H9 (cell line): ENCODE data around the gene NEK6. TPM values are rescaled to one million over a fixed set of nuclear protein-coding genes. Genes with fewer than 3 reads are reported as not detected.

ENCODE experiments used
- DNase-seq: peaks from one replicate; pipeline ENCODE4 v3.0.0-alpha.2; 2017
- H2AFZ ChIP-seq: one replicate; pipeline ENCODE4 v1.6.1; 2013; ENCODE audit warnings: mild to moderate bottlenecking, low read length, control low read depth, moderate library complexity
- H2AK5ac ChIP-seq: 2 replicates; pipeline ENCODE4 v1.6.1; 2013; ENCODE audit warnings: low read length, control low read depth, mixed read lengths; ENCODE audit not compliant: insufficient read length
- H2BK120ac ChIP-seq: one replicate; pipeline ENCODE4 v1.6.1; 2013; ENCODE audit warnings: low read depth, mild to moderate bottlenecking, low read length, control low read depth, inconsistent platforms; ENCODE audit not compliant: poor library complexity, severe bottlenecking
- H2BK12ac ChIP-seq: 2 replicates; pipeline ENCODE4 v1.6.1; 2013; ENCODE audit warnings: low read length, control low read depth, mixed read lengths, low read depth; ENCODE audit not compliant: insufficient read length
- H2BK15ac ChIP-seq: 2 replicates; pipeline ENCODE4 v1.6.1; 2013; ENCODE audit warnings: low read depth, low read length, control low read depth
- H2BK20ac ChIP-seq: one replicate; pipeline ENCODE4 v1.6.1; 2013; ENCODE audit warnings: low read depth, mild to moderate bottlenecking, low read length, control low read depth, inconsistent platforms; ENCODE audit not compliant: poor library complexity, severe bottlenecking
- H2BK5ac ChIP-seq: 2 replicates; pipeline ENCODE4 v1.6.1; 2013; ENCODE audit warnings: low read length, control low read depth, mixed read lengths; ENCODE audit not compliant: insufficient read length
- H3K14ac ChIP-seq: 2 replicates; pipeline ENCODE4 v1.6.1; 2013; ENCODE audit warnings: low read length, control low read depth; ENCODE audit not compliant: insufficient read depth
- H3K18ac ChIP-seq: 2 replicates; pipeline ENCODE4 v1.6.1; 2013; ENCODE audit warnings: low read depth, mild to moderate bottlenecking, mixed read lengths, low read length, control low read depth; ENCODE audit not compliant: insufficient read length
- H3K23ac ChIP-seq: 2 replicates; pipeline ENCODE4 v1.6.1; 2013; ENCODE audit warnings: low read length, control low read depth, mixed read lengths, low read depth; ENCODE audit not compliant: insufficient read length
- H3K23me2 ChIP-seq: 2 replicates; pipeline ENCODE4 v1.6.1; 2013; ENCODE audit warnings: low read depth, mild to moderate bottlenecking, mixed read lengths, low read length, control low read depth; ENCODE audit not compliant: insufficient read length, poor library complexity, severe bottlenecking
- H3K27ac ChIP-seq: 2 replicates; pipeline ENCODE4 v1.5.1; 2013; ENCODE audit warnings: low read length, control low read depth, mixed read lengths, low read depth; ENCODE audit not compliant: insufficient read length
- H3K27me3 ChIP-seq: 2 replicates; pipeline ENCODE4 v1.6.1; 2013; ENCODE audit warnings: low read length, control low read depth, inconsistent platforms; ENCODE audit not compliant: insufficient read depth
- H3K4ac ChIP-seq: 2 replicates; pipeline ENCODE4 v1.6.1; 2013; ENCODE audit warnings: low read depth, mild to moderate bottlenecking, control low read depth, inconsistent platforms, low read length, moderate library complexity
- H3K4me1 ChIP-seq: 2 replicates; pipeline ENCODE4 v1.6.1; 2013; ENCODE audit warnings: low read length, control low read depth, inconsistent platforms; ENCODE audit not compliant: insufficient read depth
- H3K4me2 ChIP-seq: 2 replicates; pipeline ENCODE4 v1.6.1; 2013; ENCODE audit warnings: low read length, control low read depth, mixed read lengths; ENCODE audit not compliant: insufficient read length, insufficient read depth
- H3K56ac ChIP-seq: 2 replicates; pipeline ENCODE4 v1.6.1; 2013; ENCODE audit warnings: low read depth, mild to moderate bottlenecking, mixed read lengths, low read length, control low read depth; ENCODE audit not compliant: insufficient read length
- H3K79me1 ChIP-seq: 2 replicates; pipeline ENCODE4 v1.6.1; 2013; ENCODE audit warnings: low read depth, mild to moderate bottlenecking, moderate library complexity, low read length, control low read depth, inconsistent platforms; ENCODE audit not compliant: insufficient read depth, poor library complexity, severe bottlenecking
- H3K79me2 ChIP-seq: 2 replicates; pipeline ENCODE4 v1.6.1; 2013; ENCODE audit warnings: low read length, control low read depth, inconsistent platforms; ENCODE audit not compliant: insufficient read depth
- H3K9ac ChIP-seq: 2 replicates; pipeline ENCODE4 v1.6.1; 2013; ENCODE audit warnings: low read length, control low read depth, mixed read lengths; ENCODE audit not compliant: insufficient read length; ENCODE audit errors: extremely low read depth
- H3K9me3 ChIP-seq: one replicate; pipeline ENCODE4 v1.6.1; 2013; ENCODE audit warnings: low read depth, low read length, inconsistent platforms; ENCODE audit not compliant: control insufficient read depth
- H3T11ph ChIP-seq: one replicate; pipeline ENCODE4 v1.6.1; 2013; ENCODE audit warnings: mild to moderate bottlenecking, low read length, control low read depth, inconsistent platforms
- H4K20me1 ChIP-seq: one replicate; pipeline ENCODE4 v1.6.1; 2013; ENCODE audit not compliant: control insufficient read depth, insufficient read length, insufficient read depth
- H4K5ac ChIP-seq: 2 replicates; pipeline ENCODE4 v1.6.1; 2013; ENCODE audit warnings: low read depth, mild to moderate bottlenecking, mixed read lengths, low read length, control low read depth; ENCODE audit not compliant: insufficient read length
- H4K8ac ChIP-seq: replicated peaks from 2 replicates; pipeline ENCODE4 v1.6.1; 2013; ENCODE audit warnings: low read length, control low read depth, mixed read lengths, low read depth; ENCODE audit not compliant: insufficient read length
- H4K91ac ChIP-seq: 2 replicates; pipeline ENCODE4 v1.6.1; 2013; ENCODE audit warnings: low read depth, mild to moderate bottlenecking, moderate library complexity, mixed read lengths, low read length, control low read depth; ENCODE audit not compliant: insufficient read length
- H3K27ac Mint-ChIP-seq, 3 experiments: 2 replicates in 2 of 3; 3 replicates in 1 of 3; pipeline ENCODE4 v1.8.0; 2020 to 2021; ENCODE audit warnings: mixed read lengths in 3 of 3, mild to moderate bottlenecking in 1 of 3, moderate library complexity in 1 of 3
- H3K27me3 Mint-ChIP-seq: 2 replicates; pipeline ENCODE4 v1.8.0; 2021; ENCODE audit warnings: low read depth, mild to moderate bottlenecking, moderate library complexity, mixed read lengths
- H3K36me3 Mint-ChIP-seq, 3 experiments: 2 replicates in 2 of 3; 3 replicates in 1 of 3; pipeline ENCODE4 v1.8.0; 2020 to 2021; ENCODE audit warnings: low read depth in 3 of 3, mixed read lengths in 3 of 3; ENCODE audit not compliant: insufficient read depth in 1 of 3
- H3K4me1 Mint-ChIP-seq, 2 experiments: 2 replicates each; pipeline ENCODE4 v1.8.0; 2020; ENCODE audit warnings: mixed read lengths in 2 of 2
- H3K4me3 Mint-ChIP-seq, 2 experiments: 2 replicates in 1 of 2; 3 replicates in 1 of 2; pipeline ENCODE4 v1.8.0; 2020 to 2021; ENCODE audit warnings: mild to moderate bottlenecking in 2 of 2, mixed read lengths in 2 of 2, moderate library complexity in 1 of 2
- H3K9me3 Mint-ChIP-seq, 2 experiments: 2 replicates in 1 of 2; 3 replicates in 1 of 2; pipeline ENCODE4 v1.8.0; 2020; ENCODE audit warnings: mild to moderate bottlenecking in 2 of 2, mixed read lengths in 2 of 2, moderate library complexity in 1 of 2
- CTCF ChIP-seq: fragments of 200-600 bp; sonication (generic); conservative IDR thresholded peaks from 3 replicates; pipeline ENCODE4 v1.8.0; 2021; ENCODE audit warnings: antibody characterized with exemption, mild to moderate bottlenecking
- WGBS: extraction: QIAGEN DNeasy Blood & Tissue Kit; methylation state at CpG from one replicate; pipeline ENCODE4 v1.1.7; 2013; ENCODE audit warnings: missing lambda C conversion rate, low lambda C conversion rate, mixed read lengths; ENCODE audit not compliant: insufficient read length; ENCODE audit errors: extremely low coverage; 5-methylcytosine and 5-hydroxymethylcytosine counted together
- total RNA-seq: library from RNA; stranded (reverse); gene quantifications from 2 replicates; pipeline ENCODE4 v1.2.1, GENCODE V29; 2021

The NEK6 gene
- total RNA-seq, 1 experiment from 2014 or later, result 14.3 TPM

GRCh38 chr9:124222918-124223720 lies 34.6 kb upstream of the NEK6 start:
- Histone ChIP-seq H4K91ac (no peak overlapping the region), H2BK15ac (no peak overlapping the region), H2AK5ac (no peak overlapping the region), H3K56ac (no peak overlapping the region), H2BK12ac (no peak overlapping the region), H2BK20ac (no peak overlapping the region), H3K9ac (no peak overlapping the region), H2AFZ (no peak overlapping the region), H3K9me3 (no peaks in the 10 kb centered on the region), H3K18ac (no peak overlapping the region), H2BK120ac (no peak overlapping the region), H3K4me1 (no peaks in the 10 kb centered on the region), H3K23me2 (no peaks in the 10 kb centered on the region), H3K27ac (no peak overlapping the region), H3K23ac (no peak overlapping the region), H3K79me2 (no peaks in the 10 kb centered on the region), H4K20me1 (no peaks in the 10 kb centered on the region), H4K5ac (no peak overlapping the region), H3K27me3 (no peaks in the 10 kb centered on the region), H3K79me1 (no peaks in the 10 kb centered on the region), H4K8ac (no peak overlapping the region), H3T11ph (no peak overlapping the region), H2BK5ac (no peak overlapping the region), H3K4ac (no peak overlapping the region), H3K4me2 (no peak overlapping the region), H3K14ac (no peak overlapping the region)
- Mint-ChIP-seq H3K36me3 (no peaks in the 10 kb centered on the region), H3K27ac (no peak overlapping the region), H3K27me3 (peaks cover 7% of the 10 kb centered on the region), H3K9me3 (no peaks in the 10 kb centered on the region), H3K4me1 (peaks cover 5 to 9% of the 10 kb centered on the region in 2 experiments; a peak in 3 of 4 replicates), H3K4me3 (no peak overlapping the region)
- no peak for DNase-seq
- TF ChIP-seq CTCF, result no peak
- WGBS, result no CpG with 5 or more reads among the region's 10 CpGs
